Erythroblast (primary cell): ENCODE results near the gene B3GALNT2.

ENCODE experiments used
- GATA1 ChIP-seq: IDR thresholded peaks from 2 replicates; pipeline ENCODE4 v1.6.1; 2011; ENCODE audit warnings: low read depth, mild to moderate bottlenecking, control low read depth, low read length, moderate library complexity
- POLR2A ChIP-seq: IDR thresholded peaks from 2 replicates; pipeline ENCODE4 v1.6.1; 2011; ENCODE audit warnings: mild to moderate bottlenecking, low read length

DNA sequence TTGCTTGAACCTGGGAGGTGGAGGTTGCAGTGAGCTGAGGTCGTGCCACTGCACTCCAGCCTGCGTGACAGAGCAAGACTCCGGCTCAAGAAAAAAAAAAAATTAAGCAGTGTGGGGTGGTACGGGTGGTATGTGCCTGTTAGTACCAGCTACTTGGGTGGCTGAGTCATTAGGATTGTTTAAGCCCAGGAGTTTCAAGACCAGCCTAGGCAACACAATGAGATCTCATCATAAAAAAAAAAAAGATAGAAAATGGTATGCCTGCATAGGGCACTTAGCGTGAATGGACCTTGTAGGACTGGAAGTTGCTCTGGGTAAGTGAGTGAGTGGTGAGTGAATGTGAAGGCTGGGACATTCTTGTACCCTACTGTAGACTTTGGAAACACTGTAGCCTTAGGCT is 100.1 kb downstream of the B3GALNT2 start:
- TF ChIP-seq POLR2A: no peak
- TF ChIP-seq GATA1: no peak
